GM12891 (cell line): ENCODE measurements around the gene TBX6.

ENCODE experiments used
- DNase-seq: peaks from one replicate; pipeline ENCODE4 v3.0.0; 2011; ENCODE audit warnings: low spot score; ENCODE audit not compliant: insufficient read length
- FAIRE-seq: peaks from 2 replicates; lab custom pipeline; 2011; peaks lifted over from hg19 to GRCh38; lab: Jason Lieb, UNC
- PAX5 ChIP-seq: IDR thresholded peaks from 2 replicates; pipeline ENCODE4 v1.6.1; 2011; ENCODE audit warnings: low read length, moderate library complexity, mild to moderate bottlenecking; ENCODE audit not compliant: insufficient read depth, severe bottlenecking
- POLR2A ChIP-seq: IDR thresholded peaks from 2 replicates; pipeline ENCODE4 v1.6.1; 2011; ENCODE audit warnings: low read depth, low read length, control low read depth
- POLR2AphosphoS5 ChIP-seq: IDR thresholded peaks from 2 replicates; pipeline ENCODE4 v1.6.1; 2011; ENCODE audit warnings: low read depth, low read length, control low read depth
- POU2F2 ChIP-seq: IDR thresholded peaks from 2 replicates; pipeline ENCODE4 v1.6.1; 2011; ENCODE audit warnings: low read depth, mild to moderate bottlenecking, control low read depth, low read length, moderate library complexity
- SPI1 ChIP-seq: IDR thresholded peaks from 2 replicates; pipeline ENCODE4 v1.6.1; 2011; ENCODE audit warnings: low read depth, low read length, control low read depth
- TAF1 ChIP-seq: IDR thresholded peaks from 2 replicates; pipeline ENCODE4 v1.6.1; 2011; ENCODE audit warnings: low read depth, low read length, control low read depth

The TBX6 gene

GRCh38 chr16:30095166-30096078 lies 3.7 kb upstream of the TBX6 start:
- FAIRE-seq (no peak), DNase-seq (no peak)
- TF ChIP-seq POU2F2 (no peak), PAX5 (no peak), TAF1 (no peak), SPI1 (no peak), POLR2AphosphoS5 (no peak), POLR2A (no peak)

- DNase-seq = no peak
- no peak for TF ChIP-seq SPI1
- no peak for FAIRE-seq
Measured at GRCh38 chr16:30094541-30095165, 2.9 kb upstream of the TBX6 start.

- TF ChIP-seq POU2F2 (peak; percentile 77; the same call in 1 of the 2 replicates), TAF1 (0 out of 2 replicates have a peak, but pooled peaks have one; percentile 12), POLR2AphosphoS5 (no peak; the same call in 1 of the 2 replicates), PAX5 (no peak), POLR2A (peak; percentile 36; the same call in 1 of the 2 replicates), SPI1 (peak; percentile 67)
- DNase-seq (peak; percentile 86), FAIRE-seq (no peak)
Measured at GRCh38 chr16:30092373-30093010, 768 bp upstream of the TBX6 start.

- FAIRE-seq (no peak), DNase-seq (no peak)
- TF ChIP-seq POLR2A (no peak), SPI1 (no peak), TAF1 (no peak), POU2F2 (no peak), POLR2AphosphoS5 (no peak), PAX5 (no peak)
Measured at GRCh38 chr16:30090610-30091331, 953 bp downstream of the TBX6 start.

- DNase-seq = no peak
- no peak for TF ChIP-seq POLR2AphosphoS5
- FAIRE-seq = no peak
Measured at GRCh38 chr16:30088832-30089624, 2.7 kb downstream of the TBX6 start.

GRCh38 chr16:30088237-30088831 lies 3.4 kb downstream of the TBX6 start:
- DNase-seq = no peak
- FAIRE-seq = no peak
- no peak for TF ChIP-seq SPI1
- TF ChIP-seq POLR2A = no peak
- TF ChIP-seq POU2F2 = no peak
- no peak for TF ChIP-seq POLR2AphosphoS5
- no peak for TF ChIP-seq TAF1
- TF ChIP-seq PAX5 = no peak

- TF ChIP-seq SPI1 (0 out of 2 replicates have a peak, but pooled peaks have one; percentile 17), POLR2AphosphoS5 (no peak), POU2F2 (no peak), PAX5 (no peak), POLR2A (no peak), TAF1 (no peak)
- DNase-seq (no peak), FAIRE-seq (peak; percentile 33)
Measured at GRCh38 chr16:30087181-30087898, 4.4 kb downstream of the TBX6 start.
